GM18511 (cell line): Measurements from ENCODE around the gene CA12.
"Not testable (repeated sequence)": the region's sequence is repeated elsewhere in the genome, so short reads cannot be mapped to it uniquely, and the experiment has no call there.

Experiments
- ATAC-seq: cut with Tn5 transposase; IDR thresholded peaks from one replicate; pipeline ENCODE4 v1.9.1; 2021; ENCODE audit warnings: mild to moderate bottlenecking, moderate library complexity; ENCODE audit not compliant: unreplicated experiment

Gene CA12

DNA sequence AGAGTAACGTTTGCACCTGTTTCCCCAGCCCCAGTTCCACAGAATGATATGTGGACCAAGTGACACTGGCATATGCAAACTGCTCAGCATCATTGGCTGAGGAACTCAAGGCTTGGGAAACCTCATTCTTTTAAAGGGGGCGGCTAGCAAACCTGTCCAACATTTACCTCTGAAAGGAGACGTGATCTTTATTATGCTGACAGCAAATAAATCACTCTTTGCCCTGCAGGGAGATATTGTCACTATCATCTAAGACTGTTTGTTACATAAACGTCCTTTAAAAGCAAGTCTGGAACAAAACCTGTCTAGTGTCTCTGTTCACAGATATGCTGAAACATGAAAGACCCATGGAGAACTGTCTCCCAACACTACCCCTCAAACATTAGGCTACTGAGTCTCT, 21.5 kb downstream of the CA12 start:
- no peak for ATAC-seq

DNA sequence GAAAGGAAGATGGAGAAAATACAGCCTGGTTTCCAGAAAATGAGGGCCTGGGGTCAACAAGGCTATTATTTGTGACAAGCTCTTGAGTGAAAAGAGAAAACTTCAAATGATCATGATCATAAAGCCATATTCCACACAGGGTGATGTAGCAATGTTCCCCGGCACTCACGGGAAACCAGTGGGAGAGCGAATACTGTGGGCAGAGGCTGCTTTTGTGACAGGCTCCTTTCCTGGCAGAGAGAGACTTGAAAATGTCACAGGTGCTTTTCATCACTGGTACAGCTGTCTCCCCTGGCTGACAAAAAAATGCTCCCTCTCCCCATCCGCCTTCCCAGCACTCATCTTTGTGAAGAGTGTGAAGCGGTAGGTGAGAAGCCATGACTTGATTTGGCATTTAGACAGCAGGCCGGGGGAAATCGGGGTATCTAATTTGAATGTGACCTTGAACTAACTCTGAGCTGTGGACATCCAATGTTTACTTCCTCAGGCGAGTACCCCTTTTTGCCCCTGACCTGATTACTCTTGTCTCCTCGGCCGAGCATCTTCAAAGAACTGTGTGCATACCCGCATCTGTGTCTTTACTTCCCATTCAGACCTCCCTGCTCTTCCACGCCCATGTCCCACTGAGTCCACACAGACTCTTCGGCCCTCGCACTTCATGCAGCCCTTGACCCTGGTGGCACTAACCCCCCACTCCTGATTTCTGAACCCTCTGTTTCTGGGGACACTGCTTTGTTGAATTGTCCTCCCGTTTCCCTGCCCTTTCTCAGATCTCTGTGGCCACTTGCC, 23.2 kb downstream of the CA12 start:
- ATAC-seq, result no peak

DNA sequence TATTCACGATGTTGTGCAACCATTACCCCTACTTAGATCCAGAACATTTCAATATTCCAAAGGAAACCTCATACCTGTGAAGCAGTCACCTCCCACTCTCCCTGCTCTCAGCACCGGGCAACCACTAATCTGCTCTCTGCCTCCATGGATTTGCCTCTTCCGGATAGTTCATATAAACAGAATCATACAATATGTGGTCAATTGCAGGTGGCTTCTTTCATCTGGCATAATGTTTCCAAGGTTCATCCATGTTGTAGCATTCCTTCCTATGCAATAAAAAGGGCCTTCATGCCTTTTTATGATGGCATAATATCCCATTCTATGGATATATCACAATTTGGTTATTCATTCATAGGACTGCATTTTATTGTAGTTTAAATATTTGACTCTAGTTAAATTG, 23.9 kb downstream of the CA12 start:
- no peak for ATAC-seq

DNA sequence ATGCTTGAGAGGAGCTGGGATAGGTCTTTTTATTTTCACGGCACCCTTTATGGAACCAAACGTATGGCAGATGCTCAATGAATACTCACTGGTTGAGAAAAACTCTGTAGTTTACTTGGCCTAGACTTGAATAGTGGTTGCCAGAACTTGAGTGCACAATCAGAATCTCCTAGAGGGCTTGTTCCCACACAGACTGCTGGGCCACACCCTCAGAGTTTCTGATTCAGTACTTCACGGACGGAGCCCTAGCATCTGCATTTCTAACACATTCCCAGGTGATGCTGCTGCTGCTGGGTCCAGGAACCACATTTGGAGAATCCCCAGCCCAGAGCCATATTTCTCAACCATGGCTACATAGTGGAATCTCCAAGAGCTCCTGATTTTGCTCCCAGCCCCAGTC, 24.6 kb downstream of the CA12 start:
- ATAC-seq, result no peak

DNA sequence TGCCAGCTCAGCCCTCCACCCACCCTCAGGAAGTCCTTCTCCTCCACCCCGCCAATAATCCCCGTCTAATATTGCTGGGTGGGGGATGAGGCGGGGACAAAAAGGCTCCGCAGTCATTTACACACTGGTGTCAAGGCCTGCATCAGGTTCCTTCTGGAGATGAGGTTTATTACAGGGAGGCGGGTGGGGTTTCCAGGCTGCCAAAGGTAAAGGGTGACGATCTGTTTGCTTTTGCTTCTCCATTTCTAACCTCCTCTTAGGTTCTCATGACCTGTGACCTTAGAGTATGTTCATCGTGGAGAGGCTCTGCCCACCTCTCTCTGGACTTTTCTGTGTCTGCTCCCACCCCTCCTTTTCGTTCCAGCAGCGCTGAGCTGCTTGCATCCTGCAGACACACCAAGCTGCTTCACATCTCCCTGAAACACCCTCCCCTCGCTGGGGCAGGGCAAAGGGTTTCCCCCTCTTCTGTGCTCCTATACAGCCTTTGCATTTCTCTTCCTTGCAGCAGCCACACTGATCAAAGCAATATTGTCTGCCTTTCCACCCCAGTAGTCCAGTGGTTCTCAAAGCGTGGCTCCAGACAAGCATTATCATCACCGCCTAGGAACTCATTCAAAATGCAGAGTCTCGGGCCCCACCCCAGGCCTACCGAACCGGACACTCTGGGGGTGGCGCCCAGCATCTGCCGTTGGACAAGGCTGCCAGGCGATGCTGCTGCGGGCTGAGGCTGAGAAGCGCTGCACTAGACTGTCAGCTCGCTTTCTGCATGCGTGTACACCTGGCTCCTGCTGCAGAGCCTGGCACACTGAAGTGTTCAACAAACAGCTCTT, 26.6 kb downstream of the CA12 start:
- ATAC-seq, result no peak

DNA sequence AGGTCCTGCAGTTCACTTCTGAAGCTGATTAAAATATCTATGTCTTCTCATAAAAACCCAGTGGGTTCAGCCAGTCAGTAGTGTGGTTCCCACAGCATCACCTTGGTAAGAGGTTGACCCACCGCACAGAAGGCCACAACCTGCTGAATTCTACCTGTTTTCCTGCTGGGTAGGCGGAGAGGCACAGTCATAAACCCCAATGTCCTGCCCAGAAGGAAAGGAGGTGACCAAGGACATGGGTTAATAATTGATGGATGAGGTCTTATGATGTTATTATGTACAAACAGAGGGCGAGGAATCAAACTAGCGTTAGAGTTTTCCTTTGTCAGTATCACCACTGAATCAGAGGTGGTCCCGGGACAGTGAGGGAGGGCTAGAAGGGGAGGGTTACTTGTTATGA, 27.8 kb downstream of the CA12 start:
- ATAC-seq, result no peak

DNA sequence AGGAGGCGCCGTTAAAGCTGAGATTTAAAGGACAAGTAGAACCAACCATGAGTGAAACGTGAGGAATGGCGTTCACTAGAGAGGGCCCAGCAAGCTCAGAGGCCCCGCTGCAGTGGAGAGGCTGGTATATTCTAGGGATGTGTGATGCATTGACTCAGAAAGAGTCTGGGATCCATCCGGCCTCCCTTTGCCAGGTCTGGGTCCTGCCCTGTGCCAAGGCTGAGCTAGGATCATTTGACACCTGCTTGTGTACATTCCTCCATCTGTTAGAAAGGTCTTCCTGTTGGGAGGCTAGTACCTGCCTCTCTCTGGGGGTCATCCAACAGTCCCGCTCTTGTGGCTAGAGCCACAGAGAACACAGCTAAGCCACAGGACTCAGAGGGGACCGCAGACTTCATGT, 28.4 kb downstream of the CA12 start:
- no peak for ATAC-seq

DNA sequence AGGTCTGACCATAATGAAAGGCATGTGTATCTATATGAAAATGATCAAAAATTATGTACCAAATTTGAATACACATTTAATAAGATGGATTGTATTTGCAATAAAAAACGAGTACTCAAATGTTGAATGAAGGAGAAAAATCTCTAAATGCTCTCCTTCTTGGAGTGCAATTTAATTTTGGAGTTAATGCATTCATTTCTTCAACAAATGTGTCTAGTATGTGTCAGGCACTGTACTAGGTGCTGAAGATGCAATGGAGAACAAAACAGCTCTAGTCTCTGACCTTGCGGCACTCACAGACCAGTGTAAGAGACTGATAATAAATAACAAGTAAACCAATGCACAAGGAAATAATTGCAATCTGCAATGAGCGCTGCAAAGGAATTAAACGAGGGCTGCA, 28.8 kb downstream of the CA12 start:
- no peak for ATAC-seq

DNA sequence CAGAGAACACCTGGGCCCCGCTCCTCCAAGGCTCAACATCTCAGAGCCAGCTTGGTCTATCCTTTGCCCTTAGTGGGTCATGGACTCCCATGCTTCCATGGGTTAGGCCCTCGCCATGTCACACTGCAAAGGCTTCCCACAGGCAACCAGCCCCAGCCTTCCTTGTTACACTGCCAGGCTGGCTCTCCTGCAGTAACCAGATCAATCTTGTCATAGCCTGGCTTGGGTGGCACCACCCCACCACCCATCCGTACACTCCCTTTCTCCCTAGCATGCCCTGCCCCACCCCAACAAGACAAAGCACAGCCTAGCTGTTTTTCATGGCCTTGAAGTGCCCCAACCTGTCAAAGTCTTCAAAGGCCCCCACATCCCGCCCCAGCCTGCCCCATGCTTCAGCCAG, 30.5 kb downstream of the CA12 start:
- no peak for ATAC-seq

DNA sequence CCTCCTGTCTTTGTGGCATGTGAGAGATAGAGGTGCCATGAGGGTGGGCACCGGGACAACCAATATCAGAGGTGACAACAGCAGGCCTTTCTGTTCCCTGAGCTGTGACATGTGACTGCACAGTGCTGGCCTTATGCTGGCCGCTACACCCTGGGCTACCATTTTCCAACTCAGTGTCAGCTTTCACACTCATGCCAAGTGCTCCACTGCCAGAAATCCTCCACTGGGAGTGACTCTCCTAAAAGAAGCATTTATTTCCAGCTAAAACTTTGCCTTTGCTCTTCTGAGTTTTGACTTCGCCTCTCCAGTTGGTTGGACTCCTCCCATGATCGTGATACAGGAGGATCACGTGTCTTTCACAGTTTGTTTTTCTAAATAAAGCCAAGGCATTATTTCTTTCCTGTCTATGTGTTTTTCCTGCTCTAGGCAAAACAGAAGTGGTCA, 31.4 kb downstream of the CA12 start:
- ATAC-seq, result no peak

DNA sequence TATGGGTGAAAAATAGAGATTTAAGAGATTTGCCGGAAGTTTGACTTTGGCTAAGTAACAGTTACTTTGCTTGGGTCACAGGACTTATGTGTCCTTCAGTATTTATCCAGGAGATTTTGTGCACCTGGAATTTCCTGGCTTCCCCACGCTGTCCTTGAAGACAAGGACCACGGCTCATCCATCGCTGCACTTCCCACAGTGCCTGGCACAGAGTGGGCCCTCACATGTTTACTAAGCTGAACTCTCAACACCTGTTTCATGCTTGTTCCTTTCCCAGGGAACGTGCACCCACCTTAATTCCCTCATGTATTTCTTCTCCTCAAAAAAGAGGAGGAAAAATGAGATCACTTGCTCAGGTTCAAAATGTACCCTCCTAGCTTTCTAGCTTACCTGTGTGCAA, 32.0 kb downstream of the CA12 start:
- ATAC-seq, result no peak

DNA sequence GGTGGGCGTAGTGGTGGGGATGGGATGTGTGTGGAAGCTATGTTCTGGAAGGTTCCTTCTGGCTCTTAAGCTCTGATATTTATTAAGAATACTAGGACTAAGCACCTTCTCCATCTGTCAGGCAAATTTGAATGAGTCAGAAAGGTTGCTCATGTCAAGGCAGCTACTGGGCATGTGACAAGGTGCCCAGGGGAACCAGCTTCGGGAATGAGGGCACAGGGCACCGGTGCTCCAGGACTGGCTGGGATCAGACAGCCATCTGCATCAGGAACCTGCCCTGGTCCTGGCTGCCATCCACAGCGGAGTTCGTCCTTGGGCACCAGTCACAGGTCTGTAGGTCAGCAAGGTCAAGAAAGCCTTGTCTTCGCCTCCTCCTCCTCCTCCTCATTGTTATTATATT, 32.5 kb downstream of the CA12 start:
- no peak for ATAC-seq

DNA sequence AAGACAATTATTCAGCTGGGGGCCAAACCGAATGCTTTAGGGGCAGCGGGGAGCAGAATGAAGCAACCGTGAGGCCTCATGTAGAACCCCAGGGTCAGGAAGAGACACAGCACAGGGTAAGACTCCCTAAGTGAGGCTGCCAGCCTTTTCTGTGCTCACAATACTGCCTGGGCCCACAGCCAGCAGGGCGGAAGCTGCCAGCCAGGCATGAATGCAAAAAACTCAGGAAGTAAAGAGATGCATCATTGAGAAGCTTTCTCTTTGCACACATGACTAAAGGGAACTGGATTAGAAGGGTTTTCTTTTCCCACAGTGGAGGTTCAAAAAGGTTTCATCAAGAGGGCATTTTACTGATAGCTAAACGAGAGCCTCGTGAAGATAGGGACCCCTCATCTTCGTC, 33.3 kb downstream of the CA12 start:
- no peak for ATAC-seq

DNA sequence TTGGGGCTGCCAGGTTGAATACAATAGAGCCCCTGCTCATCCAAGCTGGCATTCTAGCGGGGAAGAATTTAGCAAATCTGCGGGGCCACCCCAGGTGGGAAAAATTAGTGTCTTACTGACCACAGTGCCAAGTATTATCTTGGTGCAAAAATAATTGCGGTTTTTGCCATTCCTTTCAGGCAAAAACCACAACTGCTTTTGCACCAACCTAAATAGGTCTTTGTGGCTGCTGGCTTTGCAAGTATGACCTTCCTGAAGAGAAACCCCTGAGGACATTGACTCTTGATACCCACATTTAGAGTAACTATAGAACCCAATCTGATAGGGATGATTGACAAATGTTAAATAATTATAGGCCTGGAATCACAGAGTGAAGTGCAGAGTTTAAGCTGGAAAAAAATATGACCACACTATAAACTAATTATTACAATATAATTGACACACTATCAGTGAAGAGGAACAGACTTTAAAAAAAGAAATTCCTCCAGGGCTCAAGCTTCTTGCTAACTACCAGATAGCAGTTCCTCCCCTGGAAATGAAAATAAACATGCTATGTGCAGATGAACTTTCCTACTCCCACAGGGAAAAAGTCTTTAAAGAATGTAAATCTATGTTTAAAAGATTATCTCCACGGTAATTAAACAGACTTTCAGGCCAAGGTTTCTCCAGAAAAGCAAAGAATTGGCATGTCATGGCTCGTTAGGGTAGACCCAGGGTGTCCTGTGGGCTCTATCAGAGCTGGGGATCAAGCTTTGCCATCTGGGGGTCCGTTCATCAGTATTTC, 34.4 kb downstream of the CA12 start:
- ATAC-seq, result no peak

DNA sequence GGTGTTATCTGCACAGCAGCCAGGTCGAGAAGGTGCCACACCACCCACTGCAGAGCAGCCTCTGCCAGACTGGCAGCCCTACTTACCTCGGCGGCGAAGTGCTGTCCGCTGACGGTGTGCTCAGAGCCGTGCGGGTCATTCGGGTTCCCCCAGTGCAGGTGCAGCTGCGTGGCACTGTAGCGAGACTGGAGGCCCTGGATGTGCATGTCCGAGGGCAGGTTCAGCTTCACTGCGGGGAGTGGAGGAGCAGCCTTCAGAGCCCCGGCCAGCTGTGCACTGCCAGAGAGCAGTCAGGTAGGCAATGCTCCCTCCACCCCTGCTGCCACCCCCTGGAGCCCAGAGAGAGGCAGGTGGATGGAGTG, 36.3 kb downstream of the CA12 start:
- ATAC-seq, result no peak

DNA sequence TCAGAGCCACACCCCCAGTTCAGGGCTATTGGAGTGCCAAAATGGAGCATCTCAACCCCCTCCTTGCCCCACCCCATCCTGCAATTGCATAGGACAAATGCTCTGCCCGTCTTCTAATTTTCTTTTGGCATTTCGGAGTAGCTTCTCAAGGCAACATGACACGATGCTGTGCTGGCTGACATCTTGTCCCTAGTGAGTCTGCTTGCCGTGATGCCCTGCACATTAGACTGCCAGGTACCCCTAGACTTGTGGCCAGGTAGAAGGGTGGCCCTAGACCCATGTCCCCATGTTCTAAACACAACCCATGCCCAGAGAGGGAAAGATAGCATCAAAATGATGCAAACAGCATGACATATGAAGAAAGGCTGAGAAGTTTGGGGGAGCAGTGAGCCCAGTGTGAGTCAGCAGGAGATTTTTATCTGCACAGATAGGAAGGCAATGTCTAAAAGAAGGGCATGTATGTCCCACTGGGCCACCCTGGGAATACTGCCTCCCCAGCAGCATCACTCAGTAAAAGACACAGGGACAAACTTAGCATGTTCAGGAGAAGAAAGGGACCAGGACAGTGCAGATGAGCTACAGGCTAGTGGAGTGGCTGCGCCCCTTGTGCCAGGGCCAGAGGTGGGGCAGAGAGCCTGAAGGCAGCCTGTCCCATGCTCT, 36.8 kb downstream of the CA12 start:
- ATAC-seq, result no peak

DNA sequence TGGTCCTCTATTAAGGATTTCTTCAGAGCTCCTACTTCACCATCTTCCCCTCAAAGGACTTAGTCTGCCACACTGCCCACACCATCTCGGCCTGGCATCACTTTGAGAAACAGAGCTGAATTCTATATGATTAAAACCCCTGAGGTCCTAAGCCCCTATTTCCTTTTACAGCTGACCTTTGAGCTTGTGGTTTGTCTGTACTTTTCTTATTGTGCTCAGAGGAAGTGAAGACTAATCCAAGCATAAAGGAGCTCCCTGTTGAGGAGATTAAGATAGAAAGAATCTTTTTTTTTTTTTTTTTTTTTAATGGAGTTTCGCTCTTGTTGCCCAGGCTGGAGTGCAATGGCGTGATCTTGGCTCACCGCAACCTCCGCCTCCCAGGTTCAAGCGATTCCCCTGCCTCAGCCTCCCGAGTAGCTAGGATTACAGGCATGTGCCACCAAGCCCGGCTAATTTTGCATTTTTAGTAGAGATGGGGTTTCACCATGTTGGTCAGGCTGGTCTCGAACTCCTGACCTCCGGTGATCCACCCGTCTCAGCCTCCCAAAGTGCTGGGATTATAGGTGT, 38.6 kb downstream of the CA12 start:
- not testable (repeated sequence) for ATAC-seq

DNA sequence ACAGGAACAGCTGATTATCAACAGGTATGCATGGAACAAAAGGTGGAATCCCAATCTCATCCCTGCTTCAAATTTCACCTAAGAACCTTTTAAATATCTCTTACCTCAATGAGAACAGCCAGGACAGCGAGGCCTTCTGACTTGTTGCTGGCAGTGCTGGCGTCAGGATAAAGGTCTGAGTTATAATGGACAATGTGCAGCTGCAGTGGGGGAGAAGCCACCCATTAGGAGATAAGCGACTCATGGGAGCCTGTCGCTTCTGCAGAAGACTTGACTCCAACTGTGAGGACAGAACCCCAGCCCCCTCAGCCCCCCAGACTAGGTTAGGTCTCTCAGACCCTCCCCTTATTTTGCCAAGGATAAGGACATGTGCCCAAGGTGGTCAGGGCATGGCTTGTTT, 39.7 kb downstream of the CA12 start:
- ATAC-seq, result no peak

DNA sequence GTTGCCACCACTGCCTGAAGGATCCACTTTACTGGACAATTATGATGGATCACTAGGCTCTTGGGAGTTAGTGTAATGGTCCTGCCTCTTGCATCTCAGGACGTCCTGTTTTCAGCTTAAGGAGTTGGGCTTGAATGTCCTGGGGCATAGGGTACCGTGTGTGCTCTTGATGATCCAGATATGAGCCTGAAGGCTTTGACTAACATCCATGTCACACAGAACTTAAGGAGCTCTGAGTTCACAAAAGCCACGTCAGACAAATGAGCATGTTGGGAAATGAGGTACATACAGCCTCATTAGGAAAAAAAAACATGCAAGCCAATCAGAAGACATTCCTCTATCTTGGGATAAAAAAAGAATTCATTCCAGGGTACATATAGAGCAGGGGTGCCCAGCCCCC, 40.8 kb downstream of the CA12 start:
- ATAC-seq, result no peak

DNA sequence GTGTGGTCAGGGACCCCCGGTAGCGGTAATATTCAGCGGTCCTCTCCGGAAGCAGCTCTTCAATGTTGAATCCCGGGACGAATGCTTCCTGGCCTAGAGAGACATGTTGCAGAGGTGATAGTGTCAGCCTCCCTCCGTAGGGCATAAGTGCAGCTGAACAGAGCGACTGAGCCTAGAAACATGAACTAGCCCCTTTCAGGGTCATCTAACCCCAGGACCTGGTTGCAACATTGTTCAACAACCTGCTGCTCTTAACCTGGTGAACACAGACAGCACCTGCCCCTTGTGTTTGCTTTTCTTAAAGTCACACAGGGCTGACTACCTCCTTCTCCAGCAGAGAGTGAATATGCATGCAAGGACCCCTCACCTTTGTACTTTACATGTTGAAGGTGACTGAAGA, 41.3 kb downstream of the CA12 start:
- ATAC-seq, result no peak

DNA sequence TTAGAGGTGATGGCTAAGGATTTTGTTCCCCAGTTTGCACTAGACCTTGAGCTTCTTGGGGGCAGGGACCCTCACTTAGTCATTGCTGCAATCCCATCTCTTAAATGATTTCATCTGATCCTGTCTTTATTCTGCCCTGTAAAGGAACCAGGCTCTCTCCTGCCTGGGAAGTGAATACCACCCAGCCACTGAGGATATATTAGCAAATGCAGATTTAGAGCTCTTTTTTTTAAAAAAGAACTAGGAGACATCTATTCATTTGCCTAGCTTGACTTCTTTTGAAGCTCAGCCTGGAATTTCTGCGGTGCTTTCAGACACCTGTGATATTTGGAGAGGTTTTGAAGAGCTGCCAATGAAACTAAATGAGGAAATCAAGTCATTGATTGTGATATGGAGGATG, 41.8 kb downstream of the CA12 start:
- no peak for ATAC-seq
